Inferior parietal cortex (tissue), 1 donor: ENCODE results near the gene ZNF474.

ENCODE experiments used
- DNase-seq: peaks from one replicate; pipeline ENCODE4 v3.0.0-alpha.2; 2016; ENCODE audit errors: extremely low spot score

The ZNF474 gene

GRCh38 chr5:122153774-122154173 lies 24.4 kb downstream of the ZNF474 start:
- no peak for DNase-seq

- DNase-seq: no peak
Observed at GRCh38 chr5:122154491-122154890, 25.1 kb downstream of the ZNF474 start.

GRCh38 chr5:122154910-122155309 lies 25.6 kb downstream of the ZNF474 start:
- no peak for DNase-seq

GRCh38 chr5:122155546-122155945 lies 26.2 kb downstream of the ZNF474 start:
- DNase-seq: no peak

DNA sequence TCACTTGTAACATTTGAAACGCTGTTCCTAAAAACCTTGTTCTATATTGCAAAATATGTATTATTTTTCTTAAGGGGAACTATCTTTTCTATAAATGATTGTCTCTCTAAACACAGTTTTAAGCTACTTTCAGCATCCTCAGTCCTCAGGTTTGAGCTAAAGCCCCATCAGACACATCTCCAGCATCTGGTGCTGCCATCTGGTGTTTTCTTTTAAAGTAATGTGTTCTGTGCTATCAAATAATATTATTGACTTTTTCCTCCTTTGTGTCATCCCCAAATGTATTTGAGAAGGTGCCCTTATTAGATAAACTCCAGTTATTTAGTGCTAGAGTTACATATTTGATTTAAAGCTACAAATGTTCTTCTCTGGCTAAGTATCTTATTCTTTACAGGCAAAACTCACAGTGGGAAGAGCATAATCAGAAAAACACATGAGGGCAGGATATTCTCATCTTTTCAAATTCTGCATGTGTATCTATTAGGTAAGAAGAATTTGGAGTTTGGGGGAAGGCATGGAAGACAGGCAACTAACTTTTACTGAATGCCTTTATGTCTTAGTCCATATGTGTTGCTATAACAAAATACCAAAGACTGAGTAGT lies 27.5 kb downstream of the ZNF474 start:
- peak; percentile 55 for DNase-seq

GRCh38 chr5:122162100-122162638 lies 32.8 kb downstream of the ZNF474 start:
- DNase-seq: no peak

- no peak for DNase-seq
Observed at GRCh38 chr5:122163121-122164069, 34.0 kb downstream of the ZNF474 start.

DNA sequence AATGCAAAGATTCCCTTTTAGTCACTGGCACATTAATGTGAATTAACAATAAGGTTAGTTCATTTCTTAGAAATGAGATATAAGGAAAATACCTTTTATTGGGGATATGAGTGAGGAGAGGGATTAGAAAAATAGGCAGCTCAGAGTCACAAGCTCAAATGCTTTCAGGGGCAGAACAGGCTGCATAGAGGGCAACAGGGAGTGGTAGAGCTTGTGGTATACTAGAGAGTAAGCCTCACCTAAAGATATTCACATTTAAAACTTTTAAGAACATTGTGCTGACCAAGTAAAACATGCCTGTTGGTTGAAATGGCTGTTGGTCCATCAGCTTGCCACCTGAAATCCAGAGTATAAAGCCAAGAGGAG lies 34.7 kb downstream of the ZNF474 start:
- DNase-seq: no peak

DNA sequence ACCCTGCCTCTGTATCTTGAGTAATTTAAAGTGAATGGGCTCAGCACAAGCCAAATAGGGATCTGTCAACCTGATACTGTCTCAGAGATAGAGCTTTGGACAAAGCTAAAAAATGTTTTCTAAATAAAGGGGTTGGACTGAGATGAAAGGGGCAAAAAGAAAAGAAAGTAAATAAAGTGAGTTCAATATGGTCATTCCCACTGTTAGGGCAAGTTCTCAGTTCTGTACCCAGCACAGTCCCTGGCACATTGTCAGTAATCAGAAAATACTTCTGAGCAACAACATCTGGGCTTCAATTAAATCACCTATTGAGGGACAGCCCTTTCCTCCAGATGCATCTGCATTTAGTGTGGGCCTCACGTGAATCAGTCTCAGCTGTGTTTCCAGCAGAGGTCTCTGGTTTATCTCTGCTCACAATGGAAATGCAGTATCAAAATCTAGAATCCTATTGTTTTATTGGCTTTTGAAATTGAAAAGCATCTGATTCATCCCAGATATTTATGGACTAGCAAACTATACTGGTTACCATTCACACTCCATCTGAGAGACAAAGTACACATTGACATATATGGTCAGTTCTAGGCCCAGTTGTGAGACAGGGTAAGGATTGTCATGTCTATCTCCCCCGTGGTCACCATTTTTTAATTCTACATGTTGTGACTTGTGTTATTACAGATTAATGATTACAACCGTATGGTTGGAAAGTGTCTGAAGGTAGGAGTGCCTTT lies 35.6 kb downstream of the ZNF474 start:
- no peak for DNase-seq

DNA sequence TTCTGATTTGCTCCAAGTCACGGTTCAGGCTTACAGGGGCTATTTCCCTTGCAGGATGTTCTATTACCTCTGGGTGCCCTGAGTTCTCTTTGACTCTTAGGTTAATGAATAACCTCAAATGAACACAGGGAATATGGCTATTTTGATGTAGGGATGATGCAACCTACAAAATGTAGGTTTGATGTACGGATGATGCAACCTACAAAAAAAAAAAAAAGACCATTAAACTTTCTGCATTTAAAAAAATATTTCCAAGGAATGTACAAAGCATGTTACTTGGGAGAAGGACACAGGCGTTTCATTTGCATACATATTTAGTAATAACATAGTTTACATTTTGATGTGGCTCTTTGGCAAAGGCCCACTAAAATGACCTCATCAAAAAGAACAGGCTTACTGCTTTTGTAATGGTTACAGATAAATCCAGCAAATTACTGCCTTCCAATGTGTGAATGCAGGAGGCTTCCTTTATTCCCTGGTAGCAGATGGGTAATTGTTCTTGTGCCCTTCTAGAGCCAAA lies 36.3 kb downstream of the ZNF474 start:
- DNase-seq: no peak

DNA sequence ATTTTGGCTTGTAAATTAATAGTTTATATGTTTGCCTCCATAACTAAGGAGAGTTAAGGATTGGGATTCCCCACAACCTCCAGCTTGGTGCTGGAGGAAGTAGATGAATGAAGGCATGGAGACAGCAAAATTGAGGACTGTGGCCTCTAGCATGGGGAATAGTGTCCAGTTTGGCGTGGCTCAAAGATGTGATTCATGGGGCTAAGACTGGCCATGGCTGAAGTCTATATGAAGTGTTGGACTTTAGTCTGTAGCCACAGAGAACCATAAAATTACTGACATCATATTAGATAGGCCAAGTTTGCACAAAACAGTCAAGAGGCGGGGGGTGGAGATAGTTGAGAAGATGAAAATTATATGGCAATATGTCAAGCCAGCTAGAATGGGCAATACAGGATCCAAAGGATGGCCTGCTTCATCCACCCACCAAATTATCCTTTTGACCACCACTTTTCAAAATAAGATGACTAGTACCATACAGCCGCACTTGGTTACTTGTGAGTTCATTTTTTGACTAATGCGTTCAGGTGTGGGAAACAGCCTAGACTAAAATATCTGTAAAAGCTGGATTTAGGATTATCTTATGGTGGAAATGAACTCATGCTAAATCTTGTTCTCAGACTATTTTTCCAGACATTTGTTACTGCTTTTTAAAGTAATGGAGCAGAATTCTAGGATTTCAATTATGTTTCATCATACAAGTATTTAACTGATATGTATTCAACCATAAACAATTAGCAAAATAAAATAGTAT lies 40.2 kb downstream of the ZNF474 start:
- no peak for DNase-seq

DNA sequence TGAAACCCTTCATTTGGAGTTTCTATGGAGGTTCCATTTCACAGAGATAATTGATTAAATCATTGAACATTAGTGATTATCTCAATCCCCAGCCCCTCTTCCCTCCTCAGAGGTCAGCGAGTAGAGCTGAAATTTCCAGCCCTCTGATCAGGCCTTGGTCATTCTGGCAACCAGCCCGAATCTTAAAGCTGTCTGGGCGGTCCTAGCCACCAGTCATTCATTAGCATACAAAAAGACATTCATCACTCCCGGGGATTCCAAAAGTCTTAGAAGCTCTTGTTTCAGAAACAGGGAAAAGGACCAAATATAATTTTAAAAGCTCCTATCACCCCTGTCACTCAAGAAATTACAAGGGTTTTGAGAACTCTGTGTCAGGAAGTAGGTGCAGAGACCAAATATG lies 41.3 kb downstream of the ZNF474 start:
- DNase-seq: no peak

- no peak for DNase-seq
Observed at GRCh38 chr5:122172207-122172606, 42.9 kb downstream of the ZNF474 start.

- DNase-seq: no peak
Observed at GRCh38 chr5:122173474-122174415, 44.4 kb downstream of the ZNF474 start.

DNA sequence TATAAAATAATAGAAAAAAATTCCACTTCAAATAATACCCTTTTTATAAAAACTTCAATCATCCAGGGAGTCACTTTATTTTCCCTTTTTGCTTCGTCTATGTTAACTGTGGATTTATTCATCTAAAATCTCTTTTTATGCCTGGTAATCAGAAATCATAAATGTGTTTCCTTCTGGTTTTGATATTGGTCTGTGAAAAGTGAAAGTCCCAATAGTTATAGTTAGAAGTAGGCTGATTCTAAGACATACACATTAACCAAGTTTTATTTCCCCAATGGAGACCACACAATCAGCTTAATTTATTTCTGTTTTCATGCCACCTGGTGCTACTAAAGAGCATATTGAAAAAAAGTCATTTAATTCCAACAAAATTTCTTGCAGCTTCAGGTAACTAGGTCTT lies 45.7 kb downstream of the ZNF474 start:
- no peak for DNase-seq

GRCh38 chr5:122175852-122176251 lies 46.5 kb downstream of the ZNF474 start:
- no peak for DNase-seq

- DNase-seq: no peak
Observed at GRCh38 chr5:122177161-122177560, 47.8 kb downstream of the ZNF474 start.

DNA sequence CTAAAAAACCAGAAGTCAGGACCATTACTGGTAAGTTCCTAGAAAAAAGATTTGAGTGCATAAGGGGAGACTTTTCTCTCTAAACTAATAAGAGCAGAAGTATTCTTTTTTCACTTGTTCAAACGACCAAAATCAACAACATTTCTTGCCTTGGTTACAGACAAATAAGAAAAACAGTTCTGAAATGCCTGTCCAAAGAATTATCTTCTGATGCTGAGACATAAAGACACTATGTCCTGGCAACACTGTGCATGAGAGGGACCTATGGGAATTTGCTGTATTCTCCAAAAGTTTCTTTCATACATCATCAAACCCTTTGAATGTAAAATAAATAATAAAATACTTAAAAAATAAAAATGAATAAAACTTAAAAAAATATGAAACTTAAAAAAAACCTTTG lies 50.4 kb downstream of the ZNF474 start:
- no peak for DNase-seq

- DNase-seq: no peak
Observed at GRCh38 chr5:122180146-122180712, 50.9 kb downstream of the ZNF474 start.
